Adrenal gland (tissue), 12 donors: ENCODE data around the gene OR2S2. TPM values are rescaled to one million over a fixed set of nuclear protein-coding genes. Genes with fewer than 3 reads are reported as not detected.

ENCODE experiments used
- DNase-seq, 7 donors: peaks; one replicate each; pipeline ENCODE4 v3.0.0-alpha.2; 2019 to 2020
- H3K27ac ChIP-seq, 5 donors: fragments of 200-600 bp; sonication (generic) in 4 of 5; 1 replicate in 3 of 5; 2 replicates in 2 of 5; pipeline versions ENCODE4 v1.5.1 to v1.8.0; 2016 to 2020; ENCODE audit warnings: mild to moderate bottlenecking in 1 of 5
- H3K27me3 ChIP-seq: fragments of 200-600 bp; 2 replicates; pipeline ENCODE4 v1.8.0; 2021
- H3K36me3 ChIP-seq, 2 donors: fragments of 200-600 bp; replicated peaks in 1 of 2; 1 replicate in 1 of 2; 2 replicates in 1 of 2; pipeline versions ENCODE4 v1.5.1 to v1.8.0; 2018 to 2022
- H3K4me1 ChIP-seq, 2 donors: fragments of 200-600 bp; replicated peaks in 1 of 2; 1 replicate in 1 of 2; 2 replicates in 1 of 2; pipeline versions ENCODE4 v1.5.1 to v1.8.0; 2018 to 2021
- H3K4me3 ChIP-seq, 4 donors: fragments of 200-600 bp; sonication (generic) in 3 of 4; one replicate each; pipeline ENCODE4 v1.5.1; 2016 to 2018
- H3K9me3 ChIP-seq, 3 donors: fragments of 200-600 bp; sonication (generic) in 1 of 3; replicated peaks in 1 of 3; 1 replicate in 2 of 3; 2 replicates in 1 of 3; pipeline versions ENCODE4 v1.5.1 to v1.8.0; 2016 to 2021
- CTCF ChIP-seq, 6 experiments: fragments of 450-650 bp in 4 of 6; fragments of 200-600 bp in 2 of 6; sonication (generic) in 1 of 6; IDR thresholded peaks; 1 replicate in 5 of 6; 2 replicates in 1 of 6; pipeline versions ENCODE4 v1.5.1 to v1.8.0; 2016 to 2021; ENCODE audit warnings: antibody characterized with exemption in 6 of 6, mild to moderate bottlenecking in 2 of 6, moderate library complexity in 1 of 6
- POLR2A ChIP-seq, 2 donors: fragments of 450-650 bp; IDR thresholded peaks; one replicate each; pipeline ENCODE4 v1.6.1; 2017; ENCODE audit warnings: antibody characterized with exemption in 2 of 2, mild to moderate bottlenecking in 2 of 2, moderate library complexity in 1 of 2
- WGBS, 4 donors: extraction: QIAGEN DNeasy Blood & Tissue Kit in 2 of 4; methylation state at CpG; one replicate each; pipeline versions ENCODE4 v1.1.5 to v1.1.7; 2013 to 2017; 5-methylcytosine and 5-hydroxymethylcytosine counted together
- intact Hi-C, 2 donors: fragments of 100-400 bp; cut with DNase I; formaldehyde crosslinking; loops; one replicate each; pipeline versions ENCODE4 v1.14.1 to v1.15.0; 2022 to 2023
- polyA plus RNA-seq, 3 donors: library from polyadenylated mRNA; stranded (reverse); fragments of 200-250 nt in 2 of 3; fragments of 350-450 nt in 1 of 3; fragmentation: Illumina TruSeq in 1 of 3; extraction: RNeasy Lipid Tissue Mini Kit (QIAGEN cat#74804) in 1 of 3; gene quantifications; one replicate each; pipeline ENCODE4 v1.2.3, GENCODE V29; 2013 to 2014
- total RNA-seq, 9 donors: library from RNA; depleted of rRNA in 4 of 9; stranded (reverse); fragments of >200 nt in 4 of 9; fragments of 120-200 nt in 1 of 9; fragmentation: NEBNext Ultra II Directional in 1 of 9; extraction: Animal tissue kit (Norgen Biotek cat#: 25700) in 1 of 9; gene quantifications; one replicate each; pipeline versions ENCODE4 v1.1.0 to v1.2.4, GENCODE V29; 2013 to 2023
- donor health status: healthy with polysubstance abuse.
- donor health status: Bipolar disorder and iron deficiency.
- donor health status: DM: yes; HTN: yes; CAD: no.
- donor health status: DM: no; HTN: no; CAD: no.
- donor health status: DM: no; HTN: no; CAD: no.
- donor health status: DM: yes; HTN: yes; CAD: no.

OR2S2 gene
- total and polyA plus RNA-seq, 12 donors, result not detected

- Histone ChIP-seq H3K9me3 (no peaks in the 10 kb centered on the region), H3K36me3 (no peaks in the 10 kb centered on the region), H3K27me3 (no peaks in the 10 kb centered on the region), H3K4me3 (peak overlapping the region in 1 of 4 donors; percentile 25), H3K4me1 (peaks cover 6 to 15% of the 10 kb centered on the region in 2 donors), H3K27ac (peak overlapping the region in 4 of 5 donors; percentile 11 to 87 (median 76))
- 42 to 46% (median 43%) methylated on average over 9 of the region's 9 CpGs for WGBS, 4 donors
- TF ChIP-seq POLR2A (IDR thresholded peaks at IDR 0.05), result peak in 1 of 2 donors; percentile 14
- TF ChIP-seq CTCF (IDR thresholded peaks at IDR 0.05), result no peak
- intact Hi-C loops, result no loop called here
- DNase-seq, result peak; percentile 25 to 80 (median 73)
These were observed 33.8 kb downstream of the OR2S2 start for GRCh38 chr9:35923927-35924763.

GRCh38 chr9:35923598-35923926 is 34.4 kb downstream of the OR2S2 start:
- peak overlapping the region in 4 of 5 donors; percentile 11 to 87 (median 76) for H3K27ac ChIP-seq
- 97 to 100% (median 100%) methylated on average over 1 of the region's 1 CpG for WGBS, 4 donors
- intact Hi-C loops, result no loop called here

GRCh38 chr9:35920051-35920620 is 37.8 kb downstream of the OR2S2 start:
- DNase-seq, result no peak
- H3K27me3 ChIP-seq, result no peaks in the 10 kb centered on the region
- no peaks in the 10 kb centered on the region for H3K9me3 ChIP-seq
- TF ChIP-seq POLR2A (IDR thresholded peaks at IDR 0.05) (no peak), CTCF (IDR thresholded peaks at IDR 0.05) (no peak)
- H3K4me1 ChIP-seq, result peaks cover 6 to 15% of the 10 kb centered on the region in 2 donors
- no peak overlapping the region for H3K4me3 ChIP-seq
- no peak overlapping the region for H3K27ac ChIP-seq
- WGBS, 4 donors, result 77 to 98% (median 93%) methylated on average over 3 to 4 of the region's 4 CpGs
- H3K36me3 ChIP-seq, result no peaks in the 10 kb centered on the region
- intact Hi-C loops, result no loop called here

More at GRCh38 chr9:35923598-35923926, 34.4 kb downstream of the OR2S2 start:
- peaks cover 6 to 15% of the 10 kb centered on the region in 2 donors for H3K4me1 ChIP-seq
- TF ChIP-seq POLR2A (IDR thresholded peaks at IDR 0.05) (no peak), CTCF (IDR thresholded peaks at IDR 0.05) (no peak)
- DNase-seq, result peak in 1 of 7 donors; percentile 3
- H3K9me3 ChIP-seq, result no peaks in the 10 kb centered on the region
- no peaks in the 10 kb centered on the region for H3K27me3 ChIP-seq
- H3K4me3 ChIP-seq, result no peak overlapping the region
- no peaks in the 10 kb centered on the region for H3K36me3 ChIP-seq

- intact Hi-C loops, result no loop called here
- Histone ChIP-seq H3K4me3 (no peak overlapping the region), H3K4me1 (peaks cover 11 to 16% of the 10 kb centered on the region in 2 donors), H3K9me3 (no peaks in the 10 kb centered on the region), H3K27me3 (no peaks in the 10 kb centered on the region), H3K36me3 (no peaks in the 10 kb centered on the region), H3K27ac (peak overlapping the region in 2 of 5 donors; percentile 30 to 41)
- TF ChIP-seq CTCF (IDR thresholded peaks at IDR 0.05) (no peak), POLR2A (IDR thresholded peaks at IDR 0.05) (no peak)
- no peak for DNase-seq
- 80 to 89% (median 82%) methylated on average over 3 of the region's 3 CpGs for WGBS, 4 donors
These were observed 38.5 kb downstream of the OR2S2 start for GRCh38 chr9:35919212-35920008.
